Liver (tissue), 9 donors: Measurements from ENCODE around the gene IRGC. TPM values are rescaled to one million over a fixed set of nuclear protein-coding genes. Genes with fewer than 3 reads are reported as not detected.
A peak's percentile ranks its signal among the peaks of the same experiment; 100 is the strongest.

Source experiments
- DNase-seq: peaks from one replicate; pipeline ENCODE4 v3.0.0-alpha.2; 2017; ENCODE audit warnings: low spot score
- H3K27ac ChIP-seq, 2 donors: one replicate each; pipeline ENCODE4 v1.7.0; 2013; ENCODE audit warnings: inconsistent platforms in 2 of 2, low read length in 2 of 2, control low read depth in 1 of 2, low read depth in 1 of 2, mild to moderate bottlenecking in 1 of 2
- H3K27me3 ChIP-seq, 4 donors: one replicate each; pipeline versions ENCODE4 v1.6.1 to v1.7.0; 2013; ENCODE audit warnings: low read length in 3 of 4, inconsistent platforms in 1 of 4, mild to moderate bottlenecking in 1 of 4, moderate library complexity in 1 of 4; ENCODE audit not compliant: control insufficient read depth in 4 of 4, insufficient read depth in 4 of 4
- H3K36me3 ChIP-seq, 4 donors: one replicate each; pipeline versions ENCODE4 v1.6.1 to v1.7.0; 2013; ENCODE audit warnings: low read length in 3 of 4, mild to moderate bottlenecking in 3 of 4, low read depth in 1 of 4, moderate library complexity in 1 of 4; ENCODE audit not compliant: control insufficient read depth in 4 of 4, insufficient read depth in 3 of 4
- H3K4me1 ChIP-seq, 4 donors: one replicate each; pipeline versions ENCODE4 v1.6.1 to v1.7.0; 2013; ENCODE audit warnings: low read length in 3 of 4, mild to moderate bottlenecking in 3 of 4, moderate library complexity in 1 of 4; ENCODE audit not compliant: control insufficient read depth in 4 of 4, insufficient read depth in 4 of 4
- H3K4me3 ChIP-seq, 3 donors: one replicate each; pipeline versions ENCODE4 v1.6.1 to v1.7.0; 2013; ENCODE audit warnings: low read length in 3 of 3, control low read depth in 1 of 3, low read depth in 1 of 3, mild to moderate bottlenecking in 1 of 3
- H3K9ac ChIP-seq, 2 donors: one replicate each; pipeline ENCODE4 v1.7.0; 2013; ENCODE audit warnings: low read length in 2 of 2, mild to moderate bottlenecking in 2 of 2, moderate library complexity in 2 of 2, control low read depth in 1 of 2, low read depth in 1 of 2
- H3K9me3 ChIP-seq, 4 donors: one replicate each; pipeline versions ENCODE4 v1.6.1 to v1.7.0; 2013; ENCODE audit warnings: low read length in 3 of 4; ENCODE audit not compliant: control insufficient read depth in 4 of 4
- EGR1 ChIP-seq, 2 donors: IDR thresholded peaks; 2 replicates each; pipeline ENCODE4 v1.6.1; 2016 to 2018; ENCODE audit warnings: antibody characterized with exemption in 2 of 2, low read depth in 2 of 2
- FOXA1 ChIP-seq: IDR thresholded peaks from 2 replicates; pipeline ENCODE4 v1.6.1; 2016; ENCODE audit warnings: antibody characterized with exemption
- FOXA2 ChIP-seq: IDR thresholded peaks from 2 replicates; pipeline ENCODE4 v1.6.1; 2016; ENCODE audit warnings: antibody characterized with exemption
- GABPA ChIP-seq, 2 donors: IDR thresholded peaks in 1 of 2; conservative IDR thresholded peaks in 1 of 2; 2 replicates each; pipeline ENCODE4 v1.6.1; 2016; ENCODE audit warnings: antibody characterized with exemption in 2 of 2, mild to moderate bottlenecking in 1 of 2, moderate library complexity in 1 of 2
- JUND ChIP-seq, 2 donors: IDR thresholded peaks; 2 replicates each; pipeline ENCODE4 v1.6.1; 2016; ENCODE audit warnings: antibody characterized with exemption in 2 of 2
- RAD21 ChIP-seq, 2 donors: IDR thresholded peaks; 2 replicates each; pipeline ENCODE4 v1.6.1; 2016; ENCODE audit warnings: antibody characterized with exemption in 2 of 2, mild to moderate bottlenecking in 2 of 2
- RXRA ChIP-seq, 2 donors: IDR thresholded peaks; 2 replicates each; pipeline ENCODE4 v1.6.1; 2017 to 2018; ENCODE audit warnings: antibody characterized with exemption in 2 of 2, mild to moderate bottlenecking in 1 of 2
- SP1 ChIP-seq: IDR thresholded peaks from 2 replicates; pipeline ENCODE4 v1.6.1; 2018; ENCODE audit warnings: antibody characterized with exemption, mild to moderate bottlenecking
- TAF1 ChIP-seq: conservative IDR thresholded peaks from 2 replicates; pipeline ENCODE4 v1.6.1; 2016; ENCODE audit warnings: antibody characterized with exemption, mild to moderate bottlenecking
- YY1 ChIP-seq: IDR thresholded peaks from 2 replicates; pipeline ENCODE4 v1.6.1; 2016; ENCODE audit warnings: antibody characterized with exemption, mild to moderate bottlenecking
- WGBS: extraction: QIAGEN DNeasy Blood & Tissue Kit; methylation state at CpG from one replicate; pipeline ENCODE4 v1.1.7; 2013; 5-methylcytosine and 5-hydroxymethylcytosine counted together
- polyA plus RNA-seq, 2 donors: library from polyadenylated mRNA; stranded (reverse) in 1 of 2; unstranded in 1 of 2; fragments of 200-250 nt in 1 of 2; fragments of >200 nt in 1 of 2; fragmentation: Nextera tagmentation in 1 of 2; extraction: Ambion mirVana in 1 of 2; gene quantifications; one replicate each; pipeline versions ENCODE4 v1.2.1 to v1.2.3, GENCODE V29; 2013 to 2015
- total RNA-seq, 2 donors: library from RNA; depleted of rRNA; stranded (reverse); fragments of >200 nt; gene quantifications; one replicate each; pipeline ENCODE4 v1.2.3, GENCODE V29; 2014
- TF ChIP-seq, protein P1 (sequence below): IDR thresholded peaks from 2 replicates; pipeline ENCODE4 v1.6.1; 2016; ENCODE audit warnings: antibody characterized with exemption
- TF ChIP-seq, protein P2 (sequence below): IDR thresholded peaks from 2 replicates; pipeline ENCODE4 v1.6.1; 2016; ENCODE audit warnings: antibody characterized with exemption
- TF ChIP-seq, protein P3 (sequence below): IDR thresholded peaks from 2 replicates; pipeline ENCODE4 v1.6.1; 2016; ENCODE audit warnings: antibody characterized with exemption
- TF ChIP-seq, protein P4 (sequence below): fragments of 150-350 bp; IDR thresholded peaks from 2 replicates; pipeline ENCODE4 v1.5.1; 2017; ENCODE audit warnings: improper control_type of control experiment, low read depth, low read length; ENCODE audit not compliant: missing input control
- donor health status: healthy.
- donor health status: healthy.
- donor health status: healthy.
- donor health status: healthy.
- donor health status: healthy.

The IRGC gene
- total and polyA plus RNA-seq, 4 donors: not detected

DNA sequence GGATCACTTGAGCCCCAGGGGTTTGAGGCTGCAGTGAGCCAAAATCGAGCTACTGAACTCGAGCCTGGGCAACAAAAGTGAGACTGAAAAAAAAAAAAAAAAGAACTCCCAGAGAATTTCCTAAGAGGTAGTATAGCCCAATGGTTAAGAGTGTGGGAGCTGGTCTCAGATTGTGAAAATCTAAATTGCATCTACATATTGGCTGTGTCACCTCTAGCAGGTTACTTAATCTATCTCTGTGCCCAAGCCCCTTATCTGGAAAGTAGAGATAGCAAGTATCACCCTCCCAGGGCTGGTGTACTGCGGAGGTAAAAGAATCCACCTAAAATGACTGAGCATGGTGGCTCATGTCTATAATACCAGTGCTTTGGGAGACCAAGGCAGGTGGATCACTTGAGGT, 42.2 kb upstream of the IRGC start:
- TF ChIP-seq FOXA1 (no peak), TAF1 (no peak), JUND (IDR thresholded peaks at IDR 0.05) (no peak), RAD21 (IDR thresholded peaks at IDR 0.05) (no peak), EGR1 (IDR thresholded peaks at IDR 0.05; ENCODE audit: low read depth in 2 of 2) (no peak)
- TF ChIP-seq, protein P1, sequence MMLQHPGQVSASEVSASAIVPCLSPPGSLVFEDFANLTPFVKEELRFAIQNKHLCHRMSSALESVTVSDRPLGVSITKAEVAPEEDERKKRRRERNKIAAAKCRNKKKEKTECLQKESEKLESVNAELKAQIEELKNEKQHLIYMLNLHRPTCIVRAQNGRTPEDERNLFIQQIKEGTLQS: no peak
- TF ChIP-seq, protein P2, sequence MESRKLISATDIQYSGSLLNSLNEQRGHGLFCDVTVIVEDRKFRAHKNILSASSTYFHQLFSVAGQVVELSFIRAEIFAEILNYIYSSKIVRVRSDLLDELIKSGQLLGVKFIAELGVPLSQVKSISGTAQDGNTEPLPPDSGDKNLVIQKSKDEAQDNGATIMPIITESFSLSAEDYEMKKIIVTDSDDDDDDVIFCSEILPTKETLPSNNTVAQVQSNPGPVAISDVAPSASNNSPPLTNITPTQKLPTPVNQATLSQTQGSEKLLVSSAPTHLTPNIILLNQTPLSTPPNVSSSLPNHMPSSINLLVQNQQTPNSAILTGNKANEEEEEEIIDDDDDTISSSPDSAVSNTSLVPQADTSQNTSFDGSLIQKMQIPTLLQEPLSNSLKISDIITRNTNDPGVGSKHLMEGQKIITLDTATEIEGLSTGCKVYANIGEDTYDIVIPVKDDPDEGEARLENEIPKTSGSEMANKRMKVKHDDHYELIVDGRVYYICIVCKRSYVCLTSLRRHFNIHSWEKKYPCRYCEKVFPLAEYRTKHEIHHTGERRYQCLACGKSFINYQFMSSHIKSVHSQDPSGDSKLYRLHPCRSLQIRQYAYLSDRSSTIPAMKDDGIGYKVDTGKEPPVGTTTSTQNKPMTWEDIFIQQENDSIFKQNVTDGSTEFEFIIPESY: no peak
- Histone ChIP-seq H3K36me3 (no peaks in the 10 kb centered on the region), H3K4me1 (peaks cover 0 to 5% (median under 1%) of the 10 kb centered on the region in 4 donors), H3K4me3 (no peak overlapping the region), H3K9ac (no peak overlapping the region), H3K27me3 (no peaks in the 10 kb centered on the region), H3K9me3 (no peaks in the 10 kb centered on the region), H3K27ac (peak overlapping the region in 1 of 2 donors; percentile 6)
- no peak for DNase-seq
- WGBS: 55% methylated on average over 3 of the region's 3 CpGs

DNA sequence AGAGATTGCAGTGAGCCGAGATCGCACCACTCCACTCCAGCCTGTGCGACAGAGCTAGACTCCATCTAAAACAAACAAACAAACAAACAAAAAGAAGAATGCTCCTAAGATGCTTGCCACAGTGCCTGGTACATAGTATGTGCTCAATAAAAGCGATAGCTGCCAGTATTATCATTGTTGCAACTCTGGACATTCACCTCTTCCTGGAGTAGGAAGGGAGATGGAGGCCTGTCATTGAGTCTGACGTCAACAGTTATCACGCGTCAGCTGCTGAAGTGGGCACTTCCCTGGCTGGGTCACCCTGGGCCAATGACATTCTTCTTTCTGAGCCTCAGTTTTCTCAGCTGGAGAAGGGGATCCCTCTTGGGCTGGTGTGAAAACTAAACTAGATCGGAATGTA, 41.7 kb upstream of the IRGC start:
- peaks cover 0 to 2% (median under 1%) of the 10 kb centered on the region in 4 donors for H3K4me1 ChIP-seq
- DNase-seq: no peak
- no peak overlapping the region for H3K4me3 ChIP-seq

DNA sequence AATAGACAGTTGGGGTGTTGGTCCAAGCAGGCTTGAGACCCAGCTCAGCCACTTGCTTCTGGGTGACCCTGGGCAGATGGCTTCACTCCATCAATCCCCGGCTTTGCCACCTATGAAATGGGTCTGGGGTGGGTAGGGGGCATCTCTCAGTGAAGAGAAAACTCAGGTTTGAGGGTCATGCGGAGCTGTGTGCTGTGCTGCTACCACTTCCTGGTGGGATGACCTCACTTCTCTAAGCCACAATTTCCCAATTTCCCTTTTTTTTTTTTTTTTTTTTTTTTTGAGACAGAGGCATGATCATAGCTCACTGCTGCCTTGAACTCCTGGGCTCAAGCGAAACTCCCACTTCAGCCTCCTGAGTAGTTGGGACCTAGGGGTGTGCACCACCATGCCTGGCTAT, 41.3 kb upstream of the IRGC start:
- peak overlapping the region; percentile 6 to 7 for H3K27ac ChIP-seq
- H3K9me3 ChIP-seq: peaks cover 0 to 3% (median 0%) of the 10 kb centered on the region in 4 donors
- no peaks in the 10 kb centered on the region for H3K4me1 ChIP-seq
- H3K4me3 ChIP-seq: no peak overlapping the region
- no peaks in the 10 kb centered on the region for H3K27me3 ChIP-seq
- TF ChIP-seq GABPA (IDR thresholded peaks at IDR 0.05 in 1 of 2, conservative IDR thresholded peaks at IDR 0.05 in 1 of 2) (no peak), FOXA1 (no peak), RXRA (IDR thresholded peaks at IDR 0.05) (no peak)
- TF ChIP-seq, protein P1: no peak
- 62% methylated on average over 3 of the region's 3 CpGs for WGBS
- H3K36me3 ChIP-seq: no peaks in the 10 kb centered on the region
- DNase-seq: no peak
- H3K9ac ChIP-seq: no peak overlapping the region

More for the DNA sequence above, 41.7 kb upstream of the IRGC start:
- Histone ChIP-seq H3K9me3 (no peaks in the 10 kb centered on the region), H3K27ac (peak overlapping the region in 1 of 2 donors; percentile 6), H3K36me3 (no peaks in the 10 kb centered on the region), H3K9ac (no peak overlapping the region), H3K27me3 (no peaks in the 10 kb centered on the region)
- no peak for TF ChIP-seq RAD21 (IDR thresholded peaks at IDR 0.05)
- no peak for TF ChIP-seq TAF1
- WGBS: 80% methylated on average over 8 of the region's 8 CpGs

DNA sequence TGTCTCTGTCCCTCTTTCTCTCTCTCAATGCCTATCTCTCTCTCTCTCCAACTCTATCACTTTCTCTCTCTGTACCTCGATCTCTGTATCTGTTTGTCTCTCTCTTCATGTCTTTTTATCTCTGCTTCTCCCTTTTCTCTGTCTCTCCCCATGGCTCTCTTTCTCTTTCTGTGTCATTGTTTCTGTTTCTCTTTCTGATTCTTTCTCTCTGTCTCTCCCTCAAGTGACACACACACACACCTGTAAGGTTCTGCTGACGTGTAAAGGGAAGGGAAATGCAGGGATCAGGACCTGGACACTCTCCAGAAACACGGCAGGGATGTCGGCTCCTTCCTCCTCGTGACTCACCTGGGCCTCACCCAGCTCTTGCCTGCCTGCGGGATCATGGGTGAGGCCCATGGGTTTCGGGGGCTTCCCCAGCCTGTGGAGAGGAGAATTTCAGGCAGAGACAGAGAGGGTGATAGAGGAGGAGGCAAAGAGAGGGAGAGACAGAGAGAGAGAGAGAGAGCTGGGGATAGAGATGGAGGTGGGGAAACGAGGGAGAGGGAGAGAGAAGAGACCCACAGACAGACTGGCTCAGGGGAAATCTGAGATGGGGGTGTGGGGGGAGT, 40.5 kb upstream of the IRGC start:
- TF ChIP-seq, protein P1: no peak
- TF ChIP-seq TAF1 (no peak), SP1 (no peak), FOXA2 (no peak), FOXA1 (no peak), YY1 (no peak), RAD21 (IDR thresholded peaks at IDR 0.05) (no peak), EGR1 (IDR thresholded peaks at IDR 0.05; ENCODE audit: low read depth in 2 of 2) (no peak), GABPA (IDR thresholded peaks at IDR 0.05 in 1 of 2, conservative IDR thresholded peaks at IDR 0.05 in 1 of 2) (no peak)
- TF ChIP-seq, protein P3, sequence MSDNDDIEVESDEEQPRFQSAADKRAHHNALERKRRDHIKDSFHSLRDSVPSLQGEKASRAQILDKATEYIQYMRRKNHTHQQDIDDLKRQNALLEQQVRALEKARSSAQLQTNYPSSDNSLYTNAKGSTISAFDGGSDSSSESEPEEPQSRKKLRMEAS: no peak
- TF ChIP-seq, protein P2: no peak
- TF ChIP-seq, protein P4, sequence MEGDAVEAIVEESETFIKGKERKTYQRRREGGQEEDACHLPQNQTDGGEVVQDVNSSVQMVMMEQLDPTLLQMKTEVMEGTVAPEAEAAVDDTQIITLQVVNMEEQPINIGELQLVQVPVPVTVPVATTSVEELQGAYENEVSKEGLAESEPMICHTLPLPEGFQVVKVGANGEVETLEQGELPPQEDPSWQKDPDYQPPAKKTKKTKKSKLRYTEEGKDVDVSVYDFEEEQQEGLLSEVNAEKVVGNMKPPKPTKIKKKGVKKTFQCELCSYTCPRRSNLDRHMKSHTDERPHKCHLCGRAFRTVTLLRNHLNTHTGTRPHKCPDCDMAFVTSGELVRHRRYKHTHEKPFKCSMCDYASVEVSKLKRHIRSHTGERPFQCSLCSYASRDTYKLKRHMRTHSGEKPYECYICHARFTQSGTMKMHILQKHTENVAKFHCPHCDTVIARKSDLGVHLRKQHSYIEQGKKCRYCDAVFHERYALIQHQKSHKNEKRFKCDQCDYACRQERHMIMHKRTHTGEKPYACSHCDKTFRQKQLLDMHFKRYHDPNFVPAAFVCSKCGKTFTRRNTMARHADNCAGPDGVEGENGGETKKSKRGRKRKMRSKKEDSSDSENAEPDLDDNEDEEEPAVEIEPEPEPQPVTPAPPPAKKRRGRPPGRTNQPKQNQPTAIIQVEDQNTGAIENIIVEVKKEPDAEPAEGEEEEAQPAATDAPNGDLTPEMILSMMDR: no peak
- Histone ChIP-seq H3K9ac (no peak overlapping the region), H3K36me3 (no peaks in the 10 kb centered on the region), H3K9me3 (peaks cover 0 to 3% (median 0%) of the 10 kb centered on the region in 4 donors), H3K4me3 (no peak overlapping the region), H3K4me1 (no peaks in the 10 kb centered on the region), H3K27ac (peak overlapping the region in 1 of 2 donors; percentile 7), H3K27me3 (no peaks in the 10 kb centered on the region)
- 25% methylated on average over 8 of the region's 8 CpGs for WGBS
- no peak for DNase-seq
